ENCODE measurements around the gene RALGPS1.

RALGPS1 gene

GRCh38 chr9:127079446-127080140 lies 165.0 kb downstream of the RALGPS1 start:
- Histone ChIP-seq H3K4me2 (no peak overlapping the region), H3K9ac (no peak overlapping the region), H3K36me3 (0 out of 22 replicates have a peak, but pooled peaks cover 0 to 5% (median 0%) of the 10 kb centered on the region in 11 experiments), H3K9me3 (replicated peaks in 1 of 11) (no peaks in the 10 kb centered on the region), H4K20me1 (no peaks in the 10 kb centered on the region; a peak in 2 of 22 replicates), H3K27ac (no peak overlapping the region), H3K27me3 (no peaks in the 10 kb centered on the region), H3K4me3 (no peak overlapping the region), H3K4me1 (peaks cover 0 to 5% (median 0%) of the 10 kb centered on the region in 10 experiments; a peak in 2 of 20 replicates)
- TF ChIP-seq Cebpa-rat (IDR thresholded peaks at IDR 0.05) = no peak

GRCh38 chr9:127081250-127082185 lies 166.9 kb downstream of the RALGPS1 start:
- no peak for TF ChIP-seq Cebpa-rat (IDR thresholded peaks at IDR 0.05)

GRCh38 chr9:127083138-127083980 lies 168.8 kb downstream of the RALGPS1 start:
- peaks cover 0 to 5% (median 0%) of the 10 kb centered on the region in 11 experiments; a peak in 1 of 22 replicates for H3K27me3 ChIP-seq
- peaks cover 0 to 16% (median 7%) of the 10 kb centered on the region in 11 experiments; a peak in 9 of 22 replicates for H3K36me3 ChIP-seq
- no peaks in the 10 kb centered on the region for H3K4me1 ChIP-seq
- no peak overlapping the region for H3K27ac ChIP-seq
- no peak for TF ChIP-seq Cebpa-rat (IDR thresholded peaks at IDR 0.05)
- H3K9ac ChIP-seq = no peak overlapping the region
- no peak overlapping the region for H3K4me3 ChIP-seq
- H3K9me3 ChIP-seq (replicated peaks in 1 of 11) = no peaks in the 10 kb centered on the region
- H3K4me2 ChIP-seq = no peak overlapping the region
- no peaks in the 10 kb centered on the region; a peak in 3 of 22 replicates for H4K20me1 ChIP-seq

More at GRCh38 chr9:127081250-127082185, 166.9 kb downstream of the RALGPS1 start:
- Histone ChIP-seq H3K9ac (no peak overlapping the region), H3K4me2 (no peak overlapping the region), H3K27ac (no peak overlapping the region), H3K36me3 (0 out of 22 replicates have a peak, but pooled peaks cover 0 to 5% (median 0%) of the 10 kb centered on the region in 11 experiments), H3K4me1 (no peaks in the 10 kb centered on the region), H4K20me1 (no peaks in the 10 kb centered on the region; a peak in 3 of 22 replicates), H3K27me3 (peaks cover 0 to 5% (median 0%) of the 10 kb centered on the region in 11 experiments; a peak in 1 of 22 replicates), H3K9me3 (replicated peaks in 1 of 11) (no peaks in the 10 kb centered on the region), H3K4me3 (no peak overlapping the region)

GRCh38 chr9:127084076-127085039 lies 169.8 kb downstream of the RALGPS1 start:
- TF ChIP-seq Cebpa-rat (IDR thresholded peaks at IDR 0.05) = no peak
- Histone ChIP-seq H3K9ac (no peak overlapping the region), H3K4me2 (no peak overlapping the region), H3K36me3 (peaks cover 0 to 23% (median 9%) of the 10 kb centered on the region in 11 experiments; a peak in 10 of 22 replicates), H3K4me1 (no peaks in the 10 kb centered on the region), H3K27me3 (peaks cover 0 to 5% (median 0%) of the 10 kb centered on the region in 11 experiments; a peak in 1 of 22 replicates), H3K9me3 (replicated peaks in 1 of 11) (no peaks in the 10 kb centered on the region), H3K4me3 (no peak overlapping the region), H3K27ac (no peak overlapping the region), H4K20me1 (no peaks in the 10 kb centered on the region; a peak in 3 of 22 replicates)

- Histone ChIP-seq H3K4me1 (no peaks in the 10 kb centered on the region), H4K20me1 (peaks cover 0 to 5% (median 0%) of the 10 kb centered on the region in 11 experiments; a peak in 3 of 22 replicates), H3K9ac (no peak overlapping the region), H3K27me3 (peaks cover 0 to 5% (median 0%) of the 10 kb centered on the region in 11 experiments; a peak in 1 of 22 replicates), H3K9me3 (replicated peaks in 1 of 11) (no peaks in the 10 kb centered on the region), H3K27ac (no peak overlapping the region), H3K36me3 (peaks cover 0 to 27% (median 9%) of the 10 kb centered on the region in 11 experiments; a peak in 10 of 22 replicates), H3K4me3 (no peak overlapping the region), H3K4me2 (no peak overlapping the region)
- TF ChIP-seq Cebpa-rat (IDR thresholded peaks at IDR 0.05) = no peak
These were observed 170.6 kb downstream of the RALGPS1 start for GRCh38 chr9:127085186-127085585.

GRCh38 chr9:127086771-127087170 lies 172.2 kb downstream of the RALGPS1 start:
- peaks cover 0 to 36% (median 9%) of the 10 kb centered on the region in 11 experiments; a peak in 11 of 22 replicates for H3K36me3 ChIP-seq
- H3K9me3 ChIP-seq (replicated peaks in 1 of 11) = no peaks in the 10 kb centered on the region
- no peak for TF ChIP-seq Cebpa-rat (IDR thresholded peaks at IDR 0.05)
- H3K4me1 ChIP-seq = no peaks in the 10 kb centered on the region
- no peak overlapping the region for H3K9ac ChIP-seq
- H3K4me2 ChIP-seq = no peak overlapping the region
- H3K4me3 ChIP-seq = no peak overlapping the region
- no peak overlapping the region for H3K27ac ChIP-seq
- peaks cover 0 to 14% (median 5%) of the 10 kb centered on the region in 11 experiments; a peak in 7 of 22 replicates for H4K20me1 ChIP-seq
- H3K27me3 ChIP-seq = peaks cover 0 to 5% (median 0%) of the 10 kb centered on the region in 11 experiments; a peak in 1 of 22 replicates

GRCh38 chr9:127087411-127087810 lies 172.8 kb downstream of the RALGPS1 start:
- Histone ChIP-seq H3K27ac (no peak overlapping the region), H3K9ac (no peak overlapping the region), H3K9me3 (replicated peaks in 1 of 11) (no peaks in the 10 kb centered on the region), H3K27me3 (peaks cover 0 to 11% (median 0%) of the 10 kb centered on the region in 11 experiments; a peak in 1 of 22 replicates), H3K4me2 (no peak overlapping the region), H3K4me3 (no peak overlapping the region), H3K4me1 (peaks cover 0 to 5% (median 4%) of the 10 kb centered on the region in 10 experiments; a peak in 4 of 20 replicates), H4K20me1 (peaks cover 0 to 15% (median 6%) of the 10 kb centered on the region in 11 experiments; a peak in 7 of 22 replicates), H3K36me3 (peaks cover 0 to 36% (median 9%) of the 10 kb centered on the region in 11 experiments; a peak in 11 of 22 replicates)
- no peak for TF ChIP-seq Cebpa-rat (IDR thresholded peaks at IDR 0.05)
